ENCODE results near the gene FCHSD2. TPM values are rescaled to one million over a fixed set of nuclear protein-coding genes. Genes with fewer than 3 reads are reported as not detected.
A peak's percentile ranks its signal among the peaks of the same experiment; 100 is the strongest.

Gene FCHSD2
- total and polyA plus RNA-seq, 9 of the 15 experiments (the other 6 are each of a cell fraction or from before 2014, with no cell fraction given) = 1.8 to 14.7 (median 6.4) TPM

- no peak for TF ChIP-seq GATAD2B (IDR thresholded peaks at IDR 0.05; ENCODE audit: borderline replicate concordance)
- no peak for TF ChIP-seq ATF7 (IDR thresholded peaks at IDR 0.05)
- no peak for TF ChIP-seq MAFF (IDR thresholded peaks at IDR 0.05; ENCODE audit: low read length)
- no peak for TF ChIP-seq ELF2 (CRISPR knock-in tag; IDR thresholded peaks at IDR 0.05)
- TF ChIP-seq KLF13 (tag; IDR thresholded peaks at IDR 0.05; ENCODE audit: borderline replicate concordance, low read depth) = no peak
These were observed 45.7 kb upstream of the FCHSD2 start (continued) for GRCh38 chr11:73187854-73188253.

- Histone ChIP-seq H3K9me1 (ENCODE audit: control insufficient read depth, insufficient read depth, low read length) (no peaks in the 10 kb centered on the region), H3K4me2 (ENCODE audit: insufficient read depth, low read length) (no peak overlapping the region), H2AFZ (ENCODE audit: low read depth, low read length) (no peak overlapping the region), H3K36me3 (ENCODE audit: control insufficient read depth, insufficient read depth, low read length) (no peaks in the 10 kb centered on the region), H3K9ac (ENCODE audit: insufficient read depth in 1 of 2, low read depth in 2 of 2, low read length in 2 of 2) (no peak overlapping the region), H3K27me3 (ENCODE audit: control insufficient read depth in 2 of 2, insufficient read depth in 2 of 2, low read length in 2 of 2) (peaks cover 8 to 20% of the 10 kb centered on the region in 2 experiments; a peak in 4 of 5 replicates), H3K4me3 (no peak overlapping the region), H4K20me1 (replicated peaks; ENCODE audit: control insufficient read depth, insufficient read depth, low read length) (peaks cover 4% of the 10 kb centered on the region; the same call in 1 of the 2 replicates), H3K9me3 (replicated peaks; ENCODE audit: control insufficient read depth, insufficient read depth, low read depth, low read length) (no peaks in the 10 kb centered on the region), H3K4me1 (replicated peaks in 1 of 2; ENCODE audit: control insufficient read depth in 2 of 2, insufficient read depth in 2 of 2, low read length in 2 of 2) (peaks cover 16 to 29% of the 10 kb centered on the region in 2 experiments; a peak in 4 of 5 replicates), H3K79me2 (ENCODE audit: control insufficient read depth, insufficient read depth, low read length) (no peaks in the 10 kb centered on the region), H3K27ac (ENCODE audit: extremely low read depth, low read depth, low read length) (no peak overlapping the region)
- intact Hi-C loops (cut with micrococcal nuclease) (no loop called here), in situ Hi-C loops (cut with MboI) (loop anchor here (5.0 to 10.0 kb wide), 3 partner anchors 50 to 462 kb away; no protein-coding TSS in a partner anchor)
- WGBS (ENCODE audit: insufficient coverage, low coverage, missing lambda C conversion rate) = 5% methylated on average over 4 of the region's 4 CpGs
- DNase-seq (ENCODE audit: extremely low read depth in 1 of 4, low spot score in 3 of 4) (no peak), ATAC-seq (no peak), FAIRE-seq (no peak)
- POLR2A ChIA-PET = no interaction called here
- CTCF ChIA-PET (ENCODE audit: low intra/inter-chr PET ratio) = no interaction called here
- no TSS peak for BruUV-seq (replicated peaks)
- TF ChIP-seq HDAC3 (IDR thresholded peaks at IDR 0.05; ENCODE audit: borderline replicate concordance, partially characterized antibody) = no peak
- TF ChIP-seq ADNP (tag; IDR thresholded peaks at IDR 0.05) = peak; percentile 30; the same call in 1 of the 2 replicates
These were observed 44.8 kb upstream of the FCHSD2 start for GRCh38 chr11:73186886-73187285.

All from K562 (cell line).